ENCODE results near the gene FKBP5. TPM values are rescaled to one million over a fixed set of nuclear protein-coding genes. Genes with fewer than 3 reads are reported as not detected.
"Not testable (repeated sequence)": the region's sequence is repeated elsewhere in the genome, so short reads cannot be mapped to it uniquely, and the experiment has no call there.

FKBP5 gene
- total RNA-seq, 2 experiments from 2014 or later: 42.5 to 79.1 TPM

GRCh38 chr6:35539223-35539622, 149.5 kb downstream of the FKBP5 start:
- Histone ChIP-seq H3K9me2 (ENCODE audit: insufficient read depth, low read length) (no peaks in the 10 kb centered on the region), H3K27ac (ENCODE audit: low read depth, low read length, poor library complexity, severe bottlenecking) (no peak overlapping the region), H3K4me1 (ENCODE audit: insufficient read depth, low read length, poor library complexity, severe bottlenecking) (no peaks in the 10 kb centered on the region), H3K9me3 (ENCODE audit: low read length) (0 out of 2 replicates have a peak, but pooled peaks cover 5% of the 10 kb centered on the region), H4K20me1 (ENCODE audit: insufficient read depth, low read length) (no peaks in the 10 kb centered on the region), H2AFZ (ENCODE audit: low read length) (no peak overlapping the region), H3K36me3 (ENCODE audit: insufficient read depth, low read length) (no peaks in the 10 kb centered on the region), H3K4me3 (ENCODE audit: low read depth, low read length, poor library complexity, severe bottlenecking) (no peak overlapping the region), H3K79me2 (ENCODE audit: insufficient read depth, low read depth, low read length) (no peaks in the 10 kb centered on the region), H3K4me2 (ENCODE audit: low read length) (no peak overlapping the region)
- ChIA-PET POLR2A (no interaction called here), CTCF (ENCODE audit: unreplicated experiment) (no interaction called here)
- intact Hi-C loops (cut with micrococcal nuclease; ENCODE audit: unreplicated experiment): no loop called here
- TF ChIP-seq EZH2phosphoT487 (IDR thresholded peaks at IDR 0.05; ENCODE audit: borderline replicate concordance, low read depth, low read length): no peak
- no peak for TF ChIP-seq CTCF (conservative IDR thresholded peaks at IDR 0.05; ENCODE audit: low read length)
- BruUV-seq (replicated peaks): no TSS peak
- no peak for DNase-seq (ENCODE audit: low spot score)

GRCh38 chr6:35535847-35536246, 152.9 kb downstream of the FKBP5 start:
- H4K20me1 ChIP-seq (ENCODE audit: insufficient read depth, low read length); H3K4me1 ChIP-seq (ENCODE audit: insufficient read depth, low read length, poor library complexity, severe bottlenecking); DNase-seq (ENCODE audit: low spot score); H3K9me2 ChIP-seq (ENCODE audit: insufficient read depth, low read length); H3K4me2 ChIP-seq (ENCODE audit: low read length); H3K9me3 ChIP-seq (ENCODE audit: low read length); H3K36me3 ChIP-seq (ENCODE audit: insufficient read depth, low read length); H2AFZ ChIP-seq (ENCODE audit: low read length); BruUV-seq (replicated peaks); intact Hi-C loops (cut with micrococcal nuclease; ENCODE audit: unreplicated experiment); H3K27ac ChIP-seq (ENCODE audit: low read depth, low read length, poor library complexity, severe bottlenecking); H3K4me3 ChIP-seq (ENCODE audit: low read depth, low read length, poor library complexity, severe bottlenecking); CTCF ChIA-PET (ENCODE audit: unreplicated experiment); H3K79me2 ChIP-seq (ENCODE audit: insufficient read depth, low read depth, low read length): not testable (repeated sequence)
- POLR2A ChIA-PET: interaction anchor here (0.5 kb wide), 1 partner anchor 19 kb away, joined by 3 read pairs; no protein-coding TSS in a partner anchor

- no peak overlapping the region for H3K27ac ChIP-seq (ENCODE audit: low read depth, low read length, poor library complexity, severe bottlenecking)
- H3K4me3 ChIP-seq (ENCODE audit: low read depth, low read length, poor library complexity, severe bottlenecking): no peak overlapping the region
- BruUV-seq (replicated peaks): no TSS peak
- no peaks in the 10 kb centered on the region for H3K9me3 ChIP-seq (ENCODE audit: low read length)
- no peak overlapping the region for H3K4me2 ChIP-seq (ENCODE audit: low read length)
- H3K9me2 ChIP-seq (ENCODE audit: insufficient read depth, low read length): no peaks in the 10 kb centered on the region
- no peak overlapping the region for H2AFZ ChIP-seq (ENCODE audit: low read length)
- no peaks in the 10 kb centered on the region for H3K36me3 ChIP-seq (ENCODE audit: insufficient read depth, low read length)
- TF ChIP-seq CTCF (conservative IDR thresholded peaks at IDR 0.05; ENCODE audit: low read length): no peak
- TF ChIP-seq EZH2phosphoT487 (IDR thresholded peaks at IDR 0.05; ENCODE audit: borderline replicate concordance, low read depth, low read length): no peak
- H3K79me2 ChIP-seq (ENCODE audit: insufficient read depth, low read depth, low read length): no peaks in the 10 kb centered on the region
- no peaks in the 10 kb centered on the region for H4K20me1 ChIP-seq (ENCODE audit: insufficient read depth, low read length)
- POLR2A ChIA-PET: no interaction called here
- H3K4me1 ChIP-seq (ENCODE audit: insufficient read depth, low read length, poor library complexity, severe bottlenecking): no peaks in the 10 kb centered on the region
- no peak for DNase-seq (ENCODE audit: low spot score)
- intact Hi-C loops (cut with micrococcal nuclease; ENCODE audit: unreplicated experiment): no loop called here
- CTCF ChIA-PET (ENCODE audit: unreplicated experiment): interaction anchor here (0.6 kb wide), 2 partner anchors 12 to 18 kb away, joined by 6 to 8 read pairs; no protein-coding TSS in a partner anchor
Observed at GRCh38 chr6:35534407-35535170, 154.1 kb downstream of the FKBP5 start.
